HepG2 (cell line): ENCODE measurements around the gene HLF. TPM values are rescaled to one million over a fixed set of nuclear protein-coding genes. Genes with fewer than 3 reads are reported as not detected.

Source experiments
- ARID2 ChIP-seq: sonication (generic); formaldehyde crosslinking; IDR thresholded peaks from 2 replicates; pipeline ENCODE4 v1.8.1; 2022; ENCODE audit warnings: mild to moderate bottlenecking, missing genetic modification reagents, borderline replicate concordance
- HDAC2 ChIP-seq: sonication (generic); formaldehyde crosslinking; IDR thresholded peaks from 2 replicates; pipeline ENCODE4 v1.4.0; 2020; ENCODE audit warnings: missing genetic modification reagents
- IKZF4 ChIP-seq: sonication (generic); formaldehyde crosslinking; IDR thresholded peaks from 2 replicates; pipeline ENCODE4 v1.5.1; 2020; ENCODE audit warnings: borderline replicate concordance, mild to moderate bottlenecking, low read depth, missing genetic modification reagents; ENCODE audit errors: not compliant biosample characterization
- JUN ChIP-seq: sonication (generic); formaldehyde crosslinking; IDR thresholded peaks from 2 replicates; pipeline ENCODE4 v1.4.0; 2020; ENCODE audit warnings: mild to moderate bottlenecking, missing genetic modification reagents
- MBD4 ChIP-seq: IDR thresholded peaks from 2 replicates; pipeline ENCODE4 v1.6.1; 2012; ENCODE audit warnings: low read length, inconsistent platforms, borderline replicate concordance
- NFIC ChIP-seq: IDR thresholded peaks from 2 replicates; pipeline ENCODE4 v1.6.1; 2012; ENCODE audit warnings: mild to moderate bottlenecking, low read length, inconsistent platforms
- PTBP1 ChIP-seq: fragments of 200-400 bp; formaldehyde crosslinking; IDR thresholded peaks from 2 replicates; pipeline ENCODE4 v1.6.1; 2018; ENCODE audit warnings: low read length, low read depth; ENCODE audit not compliant: poor library complexity, severe bottlenecking
- RCOR2 ChIP-seq: IDR thresholded peaks from 2 replicates; pipeline ENCODE4 v1.6.1; 2016; ENCODE audit warnings: missing biosample characterization, missing genetic modification reagents
- SETDB1 ChIP-seq: sonication (generic); formaldehyde crosslinking; IDR thresholded peaks from 2 replicates; pipeline ENCODE4 v1.5.1; 2020; ENCODE audit warnings: missing genetic modification reagents, mild to moderate bottlenecking, borderline replicate concordance
- TBP ChIP-seq: sonication (generic); formaldehyde crosslinking; IDR thresholded peaks from 2 replicates; pipeline ENCODE4 v1.5.0; 2020; ENCODE audit warnings: missing genetic modification reagents
- ZMYM4 ChIP-seq: sonication (generic); formaldehyde crosslinking; IDR thresholded peaks from 2 replicates; pipeline ENCODE4 v1.8.1; 2023; ENCODE audit warnings: mild to moderate bottlenecking, missing genetic modification reagents
- ZNF263 ChIP-seq: sonication (generic); formaldehyde crosslinking; IDR thresholded peaks from 2 replicates; pipeline ENCODE4 v1.4.0; 2020; ENCODE audit warnings: missing genetic modification reagents
- ZNF292 ChIP-seq: sonication (generic); formaldehyde crosslinking; IDR thresholded peaks from 2 replicates; pipeline ENCODE4 v1.8.1; 2022; ENCODE audit warnings: mild to moderate bottlenecking, low read depth, missing genetic modification reagents, borderline replicate concordance
- ZNF337 ChIP-seq: sonication (generic); formaldehyde crosslinking; IDR thresholded peaks from 2 replicates; pipeline ENCODE4 v1.5.1; 2020; ENCODE audit warnings: missing genetic modification reagents, low read depth, mild to moderate bottlenecking, borderline replicate concordance
- ZNF781 ChIP-seq: sonication (generic); formaldehyde crosslinking; IDR thresholded peaks from 2 replicates; pipeline ENCODE4 v1.5.1; 2020; ENCODE audit warnings: borderline replicate concordance, mild to moderate bottlenecking, missing genetic modification reagents; ENCODE audit errors: not compliant biosample characterization
- polyA plus RNA-seq, 8 experiments: library from polyadenylated mRNA; depleted of rRNA in 3 of 8; stranded (reverse) in 7 of 8; unstranded in 1 of 8; fragments of >200 nt; fragmentation: Illumina TruSeq in 4 of 8; extraction: Trizol in 4 of 8; gene quantifications; 2 replicates each; pipeline versions ENCODE4 v1.2.1 to v1.2.3, GENCODE V29; 2011 to 2016; ENCODE audit warnings: low read depth in 4 of 8, missing spikeins in 1 of 8, mixed read lengths in 1 of 8; ENCODE audit not compliant: insufficient read depth in 1 of 8
- total RNA-seq, 5 experiments: library from RNA; depleted of rRNA; stranded (reverse); fragments of >200 nt; fragmentation: Illumina TruSeq; extraction: Trizol; gene quantifications; 2 replicates each; pipeline ENCODE4 v1.2.3, GENCODE V29; 2016; ENCODE audit warnings: low read depth in 1 of 5
- TF ChIP-seq, protein P1 (sequence below): sonication (generic); formaldehyde crosslinking; IDR thresholded peaks from 2 replicates; pipeline ENCODE4 v1.5.0; 2020; ENCODE audit warnings: missing genetic modification reagents, mild to moderate bottlenecking, borderline replicate concordance
- TF ChIP-seq, protein P2 (sequence below): sonication (generic); formaldehyde crosslinking; IDR thresholded peaks from 2 replicates; pipeline ENCODE4 v1.5.1; 2020; ENCODE audit warnings: missing genetic modification reagents, mild to moderate bottlenecking, borderline replicate concordance
- TF ChIP-seq, protein P3 (sequence below): sonication (generic); formaldehyde crosslinking; IDR thresholded peaks from 2 replicates; pipeline ENCODE4 v1.5.0; 2020; ENCODE audit warnings: mild to moderate bottlenecking, missing genetic modification reagents
- TF ChIP-seq, protein P4 (sequence below): sonication (generic); formaldehyde crosslinking; IDR thresholded peaks from 2 replicates; pipeline ENCODE4 v1.8.0; 2022; ENCODE audit warnings: missing genetic modification reagents, mild to moderate bottlenecking, borderline replicate concordance
- TF ChIP-seq, protein P5 (sequence below): IDR thresholded peaks from 2 replicates; pipeline ENCODE4 v1.6.1; 2012; ENCODE audit warnings: inconsistent platforms

The HLF gene
- total and polyA plus RNA-seq, 2 of the 13 experiments (the other 11 are each of a cell fraction or from before 2014, with no cell fraction given) = 202 to 346 TPM

DNA sequence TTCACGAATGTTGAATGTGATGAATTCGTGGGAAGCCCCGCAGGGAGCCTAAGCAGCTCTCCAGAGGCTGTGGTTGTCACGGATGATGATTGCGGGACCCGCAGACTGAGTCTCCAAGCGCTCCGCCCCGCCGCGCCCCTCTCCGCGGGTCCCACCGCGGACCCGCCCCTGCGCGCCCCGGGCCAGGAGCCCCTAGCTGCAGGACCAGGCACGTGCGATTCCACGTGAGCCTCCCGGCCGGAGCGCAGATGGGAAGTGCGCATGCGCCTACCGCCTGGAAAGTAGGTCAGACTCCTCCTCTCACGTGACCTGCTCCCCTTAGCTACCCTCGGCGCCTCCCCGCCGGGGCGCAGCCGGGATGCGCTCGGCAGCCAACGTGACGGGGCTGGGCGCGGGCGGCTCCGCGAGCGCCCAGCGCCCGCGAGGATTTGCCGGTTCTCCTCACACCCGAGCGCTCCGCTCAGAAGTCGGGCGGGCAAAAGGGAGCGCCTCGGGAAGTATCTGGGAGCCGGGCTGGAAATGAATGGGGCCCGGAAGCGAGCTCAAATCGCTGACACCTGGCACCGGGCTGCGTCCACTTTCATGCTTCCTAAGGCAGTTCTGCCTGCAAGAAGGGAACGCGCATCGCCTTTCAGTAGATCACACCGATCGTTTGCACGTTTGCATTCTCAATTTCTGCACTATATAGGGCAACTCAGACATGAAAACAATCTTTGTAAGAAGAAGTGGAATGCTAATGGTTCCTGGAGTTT, 26.4 kb upstream of the HLF start (continued):
- TF ChIP-seq, protein P1, sequence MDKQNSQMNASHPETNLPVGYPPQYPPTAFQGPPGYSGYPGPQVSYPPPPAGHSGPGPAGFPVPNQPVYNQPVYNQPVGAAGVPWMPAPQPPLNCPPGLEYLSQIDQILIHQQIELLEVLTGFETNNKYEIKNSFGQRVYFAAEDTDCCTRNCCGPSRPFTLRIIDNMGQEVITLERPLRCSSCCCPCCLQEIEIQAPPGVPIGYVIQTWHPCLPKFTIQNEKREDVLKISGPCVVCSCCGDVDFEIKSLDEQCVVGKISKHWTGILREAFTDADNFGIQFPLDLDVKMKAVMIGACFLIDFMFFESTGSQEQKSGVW (CRISPR knock-in tag) = no peak
- TF ChIP-seq, protein P2, sequence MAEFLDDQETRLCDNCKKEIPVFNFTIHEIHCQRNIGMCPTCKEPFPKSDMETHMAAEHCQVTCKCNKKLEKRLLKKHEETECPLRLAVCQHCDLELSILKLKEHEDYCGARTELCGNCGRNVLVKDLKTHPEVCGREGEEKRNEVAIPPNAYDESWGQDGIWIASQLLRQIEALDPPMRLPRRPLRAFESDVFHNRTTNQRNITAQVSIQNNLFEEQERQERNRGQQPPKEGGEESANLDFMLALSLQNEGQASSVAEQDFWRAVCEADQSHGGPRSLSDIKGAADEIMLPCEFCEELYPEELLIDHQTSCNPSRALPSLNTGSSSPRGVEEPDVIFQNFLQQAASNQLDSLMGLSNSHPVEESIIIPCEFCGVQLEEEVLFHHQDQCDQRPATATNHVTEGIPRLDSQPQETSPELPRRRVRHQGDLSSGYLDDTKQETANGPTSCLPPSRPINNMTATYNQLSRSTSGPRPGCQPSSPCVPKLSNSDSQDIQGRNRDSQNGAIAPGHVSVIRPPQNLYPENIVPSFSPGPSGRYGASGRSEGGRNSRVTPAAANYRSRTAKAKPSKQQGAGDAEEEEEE = no peak
- TF ChIP-seq ZNF292 (peak; percentile 55; the same call in 1 of the 2 replicates), NFIC (no peak), PTBP1 (no peak), ARID2 (CRISPR knock-in tag) (peak; percentile 58; the same call in 1 of the 2 replicates), RCOR2 (no peak), SETDB1 (CRISPR knock-in tag) (no peak), MBD4 (no peak), HDAC2 (peak; percentile 56; the same call in 1 of the 2 replicates), IKZF4 (CRISPR knock-in tag) (peak; percentile 96), ZMYM4 (peak; percentile 96), JUN (0 out of 2 replicates have a peak, but pooled peaks have one; percentile 42), ZNF263 (CRISPR knock-in tag) (peak; percentile 79), ZNF781 (CRISPR knock-in tag) (no peak), ZNF337 (CRISPR knock-in tag) (no peak; the same call in 1 of the 2 replicates), TBP (CRISPR knock-in tag) (no peak)
- TF ChIP-seq, protein P3, sequence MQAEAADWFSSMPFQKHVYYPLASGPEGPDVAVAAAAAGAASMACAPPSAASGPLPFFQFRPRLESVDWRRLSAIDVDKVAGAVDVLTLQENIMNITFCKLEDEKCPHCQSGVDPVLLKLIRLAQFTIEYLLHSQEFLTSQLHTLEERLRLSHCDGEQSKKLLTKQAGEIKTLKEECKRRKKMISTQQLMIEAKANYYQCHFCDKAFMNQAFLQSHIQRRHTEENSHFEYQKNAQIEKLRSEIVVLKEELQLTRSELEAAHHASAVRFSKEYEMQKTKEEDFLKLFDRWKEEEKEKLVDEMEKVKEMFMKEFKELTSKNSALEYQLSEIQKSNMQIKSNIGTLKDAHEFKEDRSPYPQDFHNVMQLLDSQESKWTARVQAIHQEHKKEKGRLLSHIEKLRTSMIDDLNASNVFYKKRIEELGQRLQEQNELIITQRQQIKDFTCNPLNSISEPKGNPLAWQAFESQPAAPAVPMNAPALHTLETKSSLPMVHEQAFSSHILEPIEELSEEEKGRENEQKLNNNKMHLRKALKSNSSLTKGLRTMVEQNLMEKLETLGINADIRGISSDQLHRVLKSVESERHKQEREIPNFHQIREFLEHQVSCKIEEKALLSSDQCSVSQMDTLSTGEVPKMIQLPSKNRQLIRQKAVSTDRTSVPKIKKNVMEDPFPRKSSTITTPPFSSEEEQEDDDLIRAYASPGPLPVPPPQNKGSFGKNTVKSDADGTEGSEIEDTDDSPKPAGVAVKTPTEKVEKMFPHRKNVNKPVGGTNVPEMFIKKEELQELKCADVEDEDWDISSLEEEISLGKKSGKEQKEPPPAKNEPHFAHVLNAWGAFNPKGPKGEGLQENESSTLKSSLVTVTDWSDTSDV (CRISPR knock-in tag) = 0 out of 2 replicates have a peak, but pooled peaks have one; percentile 69
- TF ChIP-seq, protein P4, sequence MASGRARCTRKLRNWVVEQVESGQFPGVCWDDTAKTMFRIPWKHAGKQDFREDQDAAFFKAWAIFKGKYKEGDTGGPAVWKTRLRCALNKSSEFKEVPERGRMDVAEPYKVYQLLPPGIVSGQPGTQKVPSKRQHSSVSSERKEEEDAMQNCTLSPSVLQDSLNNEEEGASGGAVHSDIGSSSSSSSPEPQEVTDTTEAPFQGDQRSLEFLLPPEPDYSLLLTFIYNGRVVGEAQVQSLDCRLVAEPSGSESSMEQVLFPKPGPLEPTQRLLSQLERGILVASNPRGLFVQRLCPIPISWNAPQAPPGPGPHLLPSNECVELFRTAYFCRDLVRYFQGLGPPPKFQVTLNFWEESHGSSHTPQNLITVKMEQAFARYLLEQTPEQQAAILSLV (CRISPR knock-in tag) = peak; percentile 97; the same call in 1 of the 2 replicates
- TF ChIP-seq, protein P5, sequence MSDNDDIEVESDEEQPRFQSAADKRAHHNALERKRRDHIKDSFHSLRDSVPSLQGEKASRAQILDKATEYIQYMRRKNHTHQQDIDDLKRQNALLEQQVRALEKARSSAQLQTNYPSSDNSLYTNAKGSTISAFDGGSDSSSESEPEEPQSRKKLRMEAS = peak; percentile 99
